HG03442 (cell line): ENCODE results near the gene PSKH1.

Experiments
- ATAC-seq: cut with Tn5 transposase; IDR thresholded peaks from one replicate; pipeline ENCODE4 v1.9.1; 2021; ENCODE audit warnings: mild to moderate bottlenecking, moderate library complexity; ENCODE audit not compliant: unreplicated experiment

Gene PSKH1

GRCh38 chr16:67865318-67865717, 27.7 kb upstream of the PSKH1 start:
- ATAC-seq: no peak

GRCh38 chr16:67868290-67868689, 24.8 kb upstream of the PSKH1 start:
- ATAC-seq: no peak

DNA sequence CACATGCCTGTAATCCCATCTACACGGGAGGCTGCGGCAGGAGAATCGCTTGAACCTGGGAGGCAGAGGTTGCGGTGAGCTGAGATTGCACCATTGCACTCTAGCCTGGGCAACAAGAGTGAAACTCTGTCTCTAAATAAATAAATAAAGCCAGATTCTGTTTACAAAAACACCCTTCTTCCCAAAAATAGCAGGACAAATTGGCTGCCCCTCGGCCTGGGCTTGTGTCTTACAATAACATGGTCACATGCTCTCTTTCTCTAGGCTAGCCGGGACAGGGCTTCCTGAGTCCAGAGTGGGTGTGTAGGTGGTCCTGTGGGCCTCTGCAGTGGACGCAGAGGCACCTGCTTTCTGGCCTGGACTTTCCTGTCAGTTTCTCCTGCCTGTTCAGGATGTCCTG, 23.4 kb upstream of the PSKH1 start:
- ATAC-seq: no peak

- ATAC-seq: no peak
These were observed 21.8 kb upstream of the PSKH1 start for GRCh38 chr16:67871256-67871655.

GRCh38 chr16:67872131-67872630, 20.9 kb upstream of the PSKH1 start:
- no peak for ATAC-seq

GRCh38 chr16:67872631-67873434, 20.2 kb upstream of the PSKH1 start, which contains the start of gene EDC4:
TSS of gene EDC4 (plus strand) at chr16:67873052. CDS start at chr16:67873262, 210 bp downstream.
- ATAC-seq: peak; percentile 74

- ATAC-seq: peak; percentile 10
These were observed 19.4 kb upstream of the PSKH1 start for GRCh38 chr16:67873435-67874370.

- ATAC-seq: no peak
These were observed 18.7 kb upstream of the PSKH1 start for GRCh38 chr16:67874372-67874771.

GRCh38 chr16:67877064-67877463, 16.0 kb upstream of the PSKH1 start:
- ATAC-seq: no peak

DNA sequence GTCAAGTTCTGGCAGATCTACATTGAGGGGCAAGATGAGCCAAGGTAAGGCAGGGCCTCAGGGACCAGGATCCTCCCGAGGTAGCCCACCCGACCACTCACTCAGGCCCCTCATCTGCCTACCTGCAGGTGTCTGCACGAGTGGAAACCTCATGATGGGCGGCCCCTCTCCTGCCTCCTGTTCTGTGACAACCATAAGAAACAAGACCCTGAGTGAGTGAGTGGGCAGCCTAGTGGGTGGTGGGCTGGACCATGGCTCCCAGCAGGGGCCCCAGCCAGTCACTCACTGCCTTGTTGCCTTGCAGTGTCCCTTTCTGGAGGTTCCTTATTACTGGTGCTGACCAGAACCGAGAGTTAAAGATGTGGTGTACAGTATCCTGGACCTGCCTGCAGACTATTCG, 14.8 kb upstream of the PSKH1 start:
- no peak for ATAC-seq

DNA sequence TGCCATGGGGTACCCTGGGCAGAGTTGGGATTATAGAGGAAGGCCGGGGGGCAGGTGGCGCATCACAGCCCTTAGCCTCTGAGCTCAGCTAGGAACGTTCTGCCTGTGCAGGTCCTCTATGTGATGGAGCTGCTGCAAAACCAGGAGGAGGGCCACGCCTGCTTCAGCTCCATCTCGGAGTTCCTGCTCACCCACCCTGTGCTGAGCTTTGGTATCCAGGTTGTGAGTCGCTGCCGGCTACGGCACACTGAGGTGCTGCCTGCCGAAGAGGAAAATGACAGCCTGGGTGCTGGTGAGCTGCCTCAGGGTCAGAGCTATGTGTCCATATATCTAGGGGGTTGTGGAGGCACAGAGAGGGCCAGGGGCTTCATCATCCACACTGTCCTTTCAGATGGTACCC, 14.2 kb upstream of the PSKH1 start:
- ATAC-seq: no peak

DNA sequence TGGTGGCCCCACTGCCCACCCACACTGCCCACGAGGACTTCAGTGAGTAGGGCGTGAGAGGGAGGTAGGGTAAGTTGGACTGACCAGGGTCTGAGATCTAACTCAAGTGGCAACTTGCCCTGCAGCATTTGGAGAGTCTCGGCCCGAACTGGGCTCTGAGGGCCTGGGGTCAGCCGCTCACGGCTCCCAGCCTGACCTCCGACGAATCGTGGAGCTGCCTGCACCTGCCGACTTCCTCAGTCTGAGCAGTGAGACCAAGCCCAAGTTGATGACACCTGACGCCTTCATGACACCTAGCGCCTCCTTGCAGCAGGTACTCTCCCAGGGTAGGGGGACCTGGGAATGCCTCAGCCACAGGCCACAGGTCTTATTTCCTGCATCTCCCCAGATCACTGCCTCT, 13.6 kb upstream of the PSKH1 start:
- ATAC-seq: no peak

DNA sequence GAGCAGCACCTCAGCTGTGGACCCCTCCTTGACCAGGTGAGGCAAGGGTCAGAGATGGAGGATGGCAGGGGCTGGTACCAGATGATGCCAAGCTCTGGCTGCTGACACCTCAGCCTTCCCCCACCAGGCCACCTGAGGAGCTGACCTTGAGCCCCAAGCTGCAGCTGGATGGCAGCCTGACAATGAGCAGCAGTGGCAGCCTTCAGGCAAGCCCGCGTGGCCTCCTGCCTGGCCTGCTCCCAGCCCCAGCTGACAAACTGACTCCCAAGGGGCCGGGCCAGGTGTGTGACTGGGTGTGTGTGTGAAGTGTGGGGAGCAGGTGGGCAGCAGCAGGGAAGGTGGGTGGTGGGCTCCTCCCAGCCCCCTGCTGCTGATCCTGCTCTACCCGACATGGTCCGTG, 13.1 kb upstream of the PSKH1 start:
- ATAC-seq: no peak

- no peak for ATAC-seq
These were observed 12.5 kb upstream of the PSKH1 start for GRCh38 chr16:67880584-67880983.

DNA sequence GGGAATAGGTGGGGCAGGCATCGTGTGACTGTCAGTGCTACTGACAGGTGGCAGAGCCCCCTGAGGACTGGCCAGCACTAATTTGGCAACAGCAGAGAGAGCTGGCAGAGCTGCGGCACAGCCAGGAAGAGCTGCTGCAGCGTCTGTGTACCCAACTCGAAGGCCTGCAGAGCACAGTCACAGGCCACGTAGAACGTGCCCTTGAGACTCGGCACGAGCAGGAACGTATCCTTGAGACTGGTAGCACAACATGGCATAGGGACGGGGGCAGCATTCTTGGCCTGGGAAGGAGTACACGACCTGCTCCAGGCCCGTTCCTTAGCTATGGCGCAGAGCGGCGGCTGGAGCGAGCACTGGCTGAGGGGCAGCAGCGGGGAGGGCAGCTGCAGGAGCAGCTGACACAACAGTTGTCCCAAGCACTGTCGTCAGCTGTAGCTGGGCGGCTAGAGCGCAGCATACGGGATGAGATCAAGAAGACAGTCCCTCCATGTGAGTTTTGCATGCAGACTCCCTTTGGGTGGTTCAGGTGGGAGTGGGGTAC, 11.4 kb upstream of the PSKH1 start:
- ATAC-seq: no peak

DNA sequence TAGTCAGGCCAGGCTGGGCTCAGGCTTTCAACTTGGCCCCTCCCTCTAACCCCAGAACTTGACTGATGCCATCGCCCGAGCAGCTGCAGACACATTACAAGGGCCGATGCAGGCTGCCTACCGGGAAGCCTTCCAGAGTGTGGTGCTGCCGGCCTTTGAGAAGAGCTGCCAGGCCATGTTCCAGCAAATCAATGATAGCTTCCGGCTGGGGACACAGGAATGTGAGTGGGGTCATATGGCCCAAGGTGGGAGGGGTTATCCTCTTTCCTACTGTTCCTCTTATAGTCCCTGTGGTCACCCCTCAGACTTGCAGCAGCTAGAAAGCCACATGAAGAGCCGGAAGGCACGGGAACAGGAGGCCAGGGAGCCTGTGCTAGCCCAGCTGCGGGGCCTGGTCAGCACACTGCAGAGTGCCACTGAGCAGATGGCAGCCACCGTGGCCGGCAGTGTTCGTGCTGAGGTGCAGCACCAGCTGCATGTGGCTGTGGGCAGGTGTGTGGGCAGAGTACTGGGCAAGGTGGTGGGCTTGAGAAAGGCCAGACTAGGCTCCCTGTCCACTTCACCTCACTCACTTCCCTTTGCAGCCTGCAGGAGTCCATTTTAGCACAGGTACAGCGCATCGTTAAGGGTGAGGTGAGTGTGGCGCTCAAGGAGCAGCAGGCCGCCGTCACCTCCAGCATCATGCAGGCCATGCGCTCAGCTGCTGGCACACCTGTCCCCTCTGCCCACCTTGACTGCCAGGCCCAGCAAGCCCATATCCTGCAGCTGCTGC, 10.5 kb upstream of the PSKH1 start:
- no peak for ATAC-seq

GRCh38 chr16:67883146-67883871, 9.7 kb upstream of the PSKH1 start:
- ATAC-seq: no peak

DNA sequence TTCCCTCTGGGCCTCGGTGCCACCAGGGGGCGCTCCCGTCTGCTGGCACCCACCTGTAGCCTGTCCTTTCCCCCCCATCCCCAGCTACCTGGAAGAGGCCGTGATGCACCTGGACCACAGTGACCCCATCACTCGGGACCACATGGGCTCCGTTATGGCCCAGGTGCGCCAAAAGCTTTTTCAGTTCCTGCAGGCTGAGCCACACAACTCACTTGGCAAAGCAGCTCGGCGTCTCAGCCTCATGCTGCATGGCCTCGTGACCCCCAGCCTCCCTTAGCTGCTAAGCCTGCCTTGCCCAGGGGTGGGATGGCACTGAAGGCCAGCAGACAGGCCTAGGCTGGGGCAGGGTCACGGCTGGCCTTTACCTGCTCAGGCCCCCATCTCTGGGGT, 9.2 kb upstream of the PSKH1 start:
- no peak for ATAC-seq

DNA sequence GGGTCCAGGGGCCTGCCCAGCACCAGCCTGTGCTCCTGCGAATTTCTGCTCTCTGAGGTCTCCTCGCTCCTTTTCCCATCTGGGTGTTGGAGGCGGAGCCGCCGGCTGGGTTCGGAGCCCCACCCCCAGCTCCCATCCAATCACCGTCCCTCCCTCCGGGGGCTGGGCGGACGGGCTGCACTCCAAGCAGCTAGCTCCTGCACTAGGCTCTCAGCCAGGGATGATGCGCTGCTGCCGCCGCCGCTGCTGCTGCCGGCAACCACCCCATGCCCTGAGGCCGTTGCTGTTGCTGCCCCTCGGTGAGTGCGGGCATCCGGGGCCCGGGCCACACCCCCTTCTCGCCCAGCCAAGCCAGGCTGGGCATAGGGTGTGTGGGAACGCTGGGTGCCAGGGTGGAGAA, 8.4 kb upstream of the PSKH1 start, which contains the start of gene NRN1L:
NRN1L (plus strand) TSS at position 202 of the 400 bp plus-strand sequence; CDS start at position 221, 19 bp downstream.
- ATAC-seq: no peak

DNA sequence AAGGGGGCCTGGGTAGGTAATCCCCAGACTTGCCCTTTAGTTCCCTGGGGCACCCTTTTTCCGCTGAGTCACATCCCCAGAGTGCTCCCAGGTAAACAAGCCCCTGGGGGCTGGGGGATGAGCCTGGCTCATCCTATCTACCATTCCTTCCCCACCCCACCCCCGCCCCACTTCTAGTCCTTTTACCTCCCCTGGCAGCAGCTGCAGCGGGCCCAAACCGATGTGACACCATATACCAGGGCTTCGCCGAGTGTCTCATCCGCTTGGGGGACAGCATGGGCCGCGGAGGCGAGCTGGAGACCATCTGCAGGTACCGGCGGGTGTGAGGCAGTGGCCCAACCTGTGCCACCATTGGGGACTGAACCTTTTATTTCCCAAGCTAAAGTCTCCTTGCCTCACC, 7.5 kb upstream of the PSKH1 start:
- ATAC-seq: no peak
